Smooth muscle cell of bladder (primary cell): ENCODE data around the gene CFAP161. TPM values are rescaled to one million over a fixed set of nuclear protein-coding genes. Genes with fewer than 3 reads are reported as not detected.

Experiments used
- total RNA-seq: library from RNA; depleted of rRNA; stranded (reverse); fragments of >200 nt; gene quantifications from 2 replicates; pipeline ENCODE4 v1.2.3, GENCODE V29; 2014

Gene CFAP161
- total RNA-seq = not detected in 2 replicates

DNA sequence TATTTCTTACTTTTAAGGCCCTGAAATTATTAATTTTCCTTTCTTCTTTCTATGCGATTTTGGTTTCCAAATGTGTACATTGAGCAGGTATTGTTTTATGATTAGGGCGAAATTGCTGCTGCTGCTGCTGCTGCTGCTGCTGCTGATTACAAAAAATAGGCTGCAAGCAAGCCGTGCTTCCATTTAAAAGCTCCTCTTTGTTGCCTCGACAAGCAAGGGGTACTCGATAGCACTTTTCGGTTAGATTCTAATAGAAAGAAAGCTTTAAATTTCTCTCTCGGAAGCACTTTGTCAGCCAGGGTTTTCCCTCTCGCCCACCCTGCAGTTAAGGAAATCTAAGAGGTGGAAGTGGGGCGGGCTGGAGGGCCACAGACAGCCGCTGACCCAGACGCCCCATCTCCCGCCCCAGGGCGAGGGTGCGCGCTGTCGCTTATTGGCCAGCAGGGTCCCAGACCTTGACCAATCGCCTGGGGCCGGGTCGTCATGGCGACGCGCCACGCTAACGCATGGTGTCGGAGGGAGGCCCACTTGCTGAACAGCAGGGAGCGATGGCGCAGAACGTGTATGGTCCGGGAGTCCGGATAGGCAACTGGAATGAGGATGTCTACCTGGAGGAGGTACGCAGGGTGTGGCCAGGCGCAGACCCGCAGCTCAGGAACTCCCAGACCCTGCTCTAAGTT, at the start of gene CFAP161:
TSS of gene CFAP161 (plus strand) at position 489 of the 680 bp plus-strand sequence. CDS start at position 549, 60 bp downstream.

DNA sequence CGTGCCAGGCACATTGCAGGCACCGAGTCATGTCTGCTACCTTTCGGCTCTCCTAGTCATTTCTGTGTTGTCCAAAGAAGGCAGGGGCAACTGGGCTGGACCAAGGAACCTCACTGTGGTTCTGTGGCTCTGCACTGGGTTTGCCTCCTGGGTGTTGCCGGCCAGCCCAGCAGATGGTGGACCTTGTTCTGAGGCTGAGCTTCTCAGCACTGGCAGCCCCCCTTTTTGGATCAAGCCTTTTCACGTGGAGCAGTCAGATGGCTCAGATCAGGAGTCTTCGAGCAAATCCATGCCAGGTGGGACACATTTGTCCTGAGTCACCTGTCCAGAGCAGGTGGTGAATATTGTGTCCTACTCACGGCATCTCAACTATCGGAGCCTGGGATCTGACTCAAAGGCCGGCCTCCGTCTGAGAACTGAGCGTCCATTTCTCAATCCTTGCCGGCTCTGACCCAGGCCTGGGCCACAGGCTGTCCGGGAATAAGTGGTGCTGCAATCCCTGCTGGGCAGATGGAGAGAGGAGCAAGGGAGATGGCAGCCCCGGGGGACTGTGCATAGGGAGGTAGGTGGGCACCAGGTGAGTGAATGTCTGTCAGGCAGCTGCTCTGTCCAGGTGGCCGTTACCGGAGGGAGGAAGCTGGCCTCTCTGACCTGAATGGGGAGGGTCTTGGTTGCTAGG, 62.6 kb downstream of the CFAP161 start, which contains the start of gene IL16:
TSS of gene IL16 (plus strand) at position 304 of the 679 bp plus-strand sequence. CDS start 28,521 bp downstream, outside the sequence.

Other genes with a start within 250 kb of the CFAP161 start
- 18.2 and 20.1 TPM in 2 replicates for gene MESD, start 144.5 kb upstream of the CFAP161 start, total RNA-seq
- gene TLNRD1, start 133.3 kb upstream of the CFAP161 start, total RNA-seq = 2.1 and 2.8 TPM in 2 replicates
- gene IL16, start 62.6 kb downstream of the CFAP161 start, total RNA-seq = 0.46 and 1.6 TPM in 2 replicates
- gene STARD5, start 189.9 kb downstream of the CFAP161 start, total RNA-seq = 11.8 and 23.0 TPM in 2 replicates
- under 0.01 TPM in 1 of 2 replicates, not detected in the other for gene TMC3, start 239.9 kb downstream of the CFAP161 start, total RNA-seq